ENCODE measurements around the gene NADK. TPM values are rescaled to one million over a fixed set of nuclear protein-coding genes. Genes with fewer than 3 reads are reported as not detected.

The NADK gene
- total RNA-seq, 6 experiments from 2014 or later = 80.3 to 143 (median 100) TPM

DNA sequence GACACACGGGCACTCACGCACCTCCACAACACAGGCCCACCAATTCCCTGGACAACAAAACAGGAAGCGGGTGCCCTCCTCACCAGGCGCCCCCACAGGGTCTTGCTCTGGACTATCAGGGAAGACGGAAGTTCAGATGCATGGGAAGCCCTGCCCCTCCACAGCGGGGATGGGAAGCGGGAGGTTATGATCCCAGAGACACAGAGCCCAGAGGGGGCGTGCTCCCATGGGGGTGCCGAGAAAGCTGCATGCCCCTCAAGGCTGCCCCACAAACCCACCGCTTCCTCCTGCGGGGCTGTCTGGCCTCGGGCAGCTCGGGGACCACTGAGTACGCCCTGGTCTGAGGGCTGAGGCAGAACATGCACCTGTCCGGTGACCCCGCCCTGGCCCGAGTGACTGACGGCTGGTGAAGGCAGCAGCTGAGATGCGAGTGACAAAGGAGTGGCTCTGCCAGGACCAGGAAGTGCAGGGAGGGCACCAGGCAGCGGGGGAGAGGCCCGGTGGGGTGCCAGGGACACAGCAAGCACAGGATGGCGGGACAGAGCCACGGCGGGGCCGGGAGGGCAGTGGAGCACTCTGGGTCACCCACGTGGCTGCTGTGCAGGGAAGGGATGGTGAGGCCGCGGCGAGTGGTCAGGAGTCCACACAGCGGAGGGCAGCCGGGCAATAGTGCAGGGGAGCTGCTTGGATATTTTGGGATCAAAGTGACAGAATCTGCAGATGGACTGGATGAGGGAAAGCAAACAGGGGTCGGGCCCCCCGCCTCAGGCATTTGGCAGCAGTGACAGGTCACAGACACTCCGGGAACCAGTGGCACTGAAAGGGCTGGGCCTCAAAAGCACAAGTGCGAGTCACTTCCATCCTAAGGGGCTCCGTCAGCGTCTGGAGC lies 18.6 kb downstream of the NADK start:
- intact Hi-C loops (cut with DNase I) = loop anchor here (5.0 to 10.0 kb wide), 2 partner anchors 145 to 148 kb away; no protein-coding TSS in a partner anchor
- Histone ChIP-seq H3K27ac (peak overlapping the region; percentile 71 to 95 (median 92)), H3K9me3 (no peaks in the 10 kb centered on the region), H3K4me3 (no peak overlapping the region), H3K27me3 (no peaks in the 10 kb centered on the region), H3K36me3 (peaks cover 0 to 53% (median 17%) of the 10 kb centered on the region in 4 donors), H3K4me1 (peaks cover 0 to 56% (median 23%) of the 10 kb centered on the region in 4 donors)
- peak; percentile 53 to 90 (median 83) for DNase-seq
- TF ChIP-seq POLR2A (IDR thresholded peaks at IDR 0.05) = no peak
- TF ChIP-seq, protein P1, sequence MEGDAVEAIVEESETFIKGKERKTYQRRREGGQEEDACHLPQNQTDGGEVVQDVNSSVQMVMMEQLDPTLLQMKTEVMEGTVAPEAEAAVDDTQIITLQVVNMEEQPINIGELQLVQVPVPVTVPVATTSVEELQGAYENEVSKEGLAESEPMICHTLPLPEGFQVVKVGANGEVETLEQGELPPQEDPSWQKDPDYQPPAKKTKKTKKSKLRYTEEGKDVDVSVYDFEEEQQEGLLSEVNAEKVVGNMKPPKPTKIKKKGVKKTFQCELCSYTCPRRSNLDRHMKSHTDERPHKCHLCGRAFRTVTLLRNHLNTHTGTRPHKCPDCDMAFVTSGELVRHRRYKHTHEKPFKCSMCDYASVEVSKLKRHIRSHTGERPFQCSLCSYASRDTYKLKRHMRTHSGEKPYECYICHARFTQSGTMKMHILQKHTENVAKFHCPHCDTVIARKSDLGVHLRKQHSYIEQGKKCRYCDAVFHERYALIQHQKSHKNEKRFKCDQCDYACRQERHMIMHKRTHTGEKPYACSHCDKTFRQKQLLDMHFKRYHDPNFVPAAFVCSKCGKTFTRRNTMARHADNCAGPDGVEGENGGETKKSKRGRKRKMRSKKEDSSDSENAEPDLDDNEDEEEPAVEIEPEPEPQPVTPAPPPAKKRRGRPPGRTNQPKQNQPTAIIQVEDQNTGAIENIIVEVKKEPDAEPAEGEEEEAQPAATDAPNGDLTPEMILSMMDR (IDR thresholded peaks at IDR 0.05) = no peak
- peak in 3 of 4 donors; percentile 4 to 25 (median 4) for ATAC-seq
- 16% methylated on average over 16 of the region's 37 CpGs for WGBS (ENCODE audit: insufficient coverage, low coverage, low lambda C conversion rate, missing lambda C conversion rate)

DNA sequence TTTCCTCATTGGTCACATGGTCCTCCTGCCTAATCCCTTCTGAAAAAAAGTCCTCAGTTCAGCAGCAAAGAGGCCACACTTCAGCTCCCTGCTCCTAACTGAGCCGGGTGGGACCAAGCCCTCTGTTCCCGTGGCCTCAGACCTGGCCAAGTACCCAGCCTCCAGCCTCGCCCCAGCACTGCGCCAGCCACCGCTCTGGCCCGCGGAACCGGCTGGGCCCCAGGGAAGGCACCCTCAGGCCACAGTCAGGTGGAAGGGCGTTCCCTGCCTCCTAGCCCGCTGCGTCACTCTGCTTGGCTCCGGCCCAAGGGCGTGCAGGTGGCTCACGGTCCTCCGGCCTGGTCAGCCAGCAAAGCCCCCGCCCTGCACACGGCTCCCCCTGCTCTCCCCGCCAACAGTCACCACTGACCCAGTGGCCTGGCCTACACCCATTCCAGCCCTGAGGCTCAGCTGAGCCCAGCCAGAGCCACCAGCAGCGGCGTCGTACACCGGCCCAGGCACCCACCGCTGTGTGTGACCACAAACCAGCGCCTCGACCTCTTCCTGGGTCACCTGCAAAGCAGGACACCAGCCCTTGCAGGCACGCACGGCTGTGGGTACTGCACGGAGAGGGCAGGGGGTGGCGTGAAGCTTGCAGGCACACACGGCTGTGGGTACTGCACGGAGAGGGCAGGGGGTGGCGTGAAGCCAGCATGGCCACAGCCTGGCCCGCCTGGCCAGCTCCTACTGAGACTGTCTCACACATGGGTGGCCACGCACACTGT lies 19.4 kb downstream of the NADK start:
- intact Hi-C loops (cut with DNase I) = loop anchor here (5.0 to 10.0 kb wide), 2 partner anchors 146 to 148 kb away; no protein-coding TSS in a partner anchor
- 20% methylated on average over 2 of the region's 34 CpGs for WGBS (ENCODE audit: insufficient coverage, low coverage, low lambda C conversion rate, missing lambda C conversion rate)
- peak overlapping the region; percentile 71 to 95 (median 92) for H3K27ac ChIP-seq
- H3K27me3 ChIP-seq = no peaks in the 10 kb centered on the region
- DNase-seq = peak; percentile 95 to 99 (median 98)
- H3K4me3 ChIP-seq = peak overlapping the region in 2 of 3 donors; percentile 47 to 56
- peak; percentile 75 to 85 (median 78) for ATAC-seq
- no peaks in the 10 kb centered on the region for H3K9me3 ChIP-seq
- peak; percentile 66 for TF ChIP-seq POLR2A (IDR thresholded peaks at IDR 0.05)
- TF ChIP-seq, protein P1 (IDR thresholded peaks at IDR 0.05) = no peak
- H3K4me1 ChIP-seq = peaks cover 0 to 54% (median 19%) of the 10 kb centered on the region in 4 donors
- peaks cover 0 to 59% (median 17%) of the 10 kb centered on the region in 4 donors for H3K36me3 ChIP-seq

DNA sequence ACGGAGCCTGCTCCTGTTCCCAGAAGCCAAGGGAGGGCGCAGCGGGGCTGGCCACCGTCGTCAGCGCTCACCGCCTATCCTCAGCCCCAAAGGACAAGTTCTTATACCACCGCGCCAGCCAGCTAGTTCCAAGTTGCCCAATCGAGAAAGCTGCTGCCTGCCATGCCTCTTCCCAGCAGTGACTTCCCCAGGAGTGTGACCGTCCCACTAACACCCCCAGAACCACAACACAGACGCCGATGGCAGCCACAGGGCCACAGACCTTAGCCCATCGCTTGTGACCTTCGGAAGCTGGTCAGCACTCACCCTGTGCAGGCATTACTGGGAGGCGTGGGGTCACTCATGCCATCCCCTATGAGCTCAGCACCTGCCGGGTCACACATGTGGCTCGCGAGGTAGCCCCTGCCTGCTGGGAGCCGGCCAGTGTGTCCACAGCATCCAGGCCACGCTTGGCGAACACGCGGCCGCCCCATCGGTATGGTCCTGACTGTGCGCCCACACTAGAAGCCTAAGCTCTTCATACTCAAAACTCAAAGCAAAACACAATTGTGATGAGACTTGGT lies 20.1 kb downstream of the NADK start:
- peak overlapping the region; percentile 25 to 56 (median 47) for H3K4me3 ChIP-seq
- no peaks in the 10 kb centered on the region for H3K9me3 ChIP-seq
- H3K27ac ChIP-seq = peak overlapping the region; percentile 71 to 95 (median 92)
- DNase-seq (peak; percentile 82 to 90 (median 90)), ATAC-seq (peak; percentile 61 to 68 (median 64))
- TF ChIP-seq, protein P1 (IDR thresholded peaks at IDR 0.05) = peak in 3 of 4 donors; percentile 7 to 38 (median 36)
- TF ChIP-seq POLR2A (IDR thresholded peaks at IDR 0.05) = peak; percentile 70
- H3K27me3 ChIP-seq = no peaks in the 10 kb centered on the region
- 19% methylated on average over 11 of the region's 27 CpGs for WGBS (ENCODE audit: insufficient coverage, low coverage, low lambda C conversion rate, missing lambda C conversion rate)
- H3K36me3 ChIP-seq = peaks cover 0 to 66% (median 17%) of the 10 kb centered on the region in 4 donors
- peaks cover 0 to 52% (median 15%) of the 10 kb centered on the region in 4 donors for H3K4me1 ChIP-seq
- intact Hi-C loops (cut with DNase I) = loop anchor here (5.0 to 10.0 kb wide), 2 partner anchors 147 to 149 kb away; no protein-coding TSS in a partner anchor
